HG03469 (cell line): ENCODE results near the gene BCHE.
"Not testable (repeated sequence)": the region's sequence is repeated elsewhere in the genome, so short reads cannot be mapped to it uniquely, and the experiment has no call there.

ENCODE experiments used
- ATAC-seq: cut with Tn5 transposase; IDR thresholded peaks from one replicate; pipeline ENCODE4 v1.9.1; 2021; ENCODE audit warnings: mild to moderate bottlenecking, moderate library complexity, moderate number of reproducible peaks; ENCODE audit not compliant: unreplicated experiment

Gene BCHE

DNA sequence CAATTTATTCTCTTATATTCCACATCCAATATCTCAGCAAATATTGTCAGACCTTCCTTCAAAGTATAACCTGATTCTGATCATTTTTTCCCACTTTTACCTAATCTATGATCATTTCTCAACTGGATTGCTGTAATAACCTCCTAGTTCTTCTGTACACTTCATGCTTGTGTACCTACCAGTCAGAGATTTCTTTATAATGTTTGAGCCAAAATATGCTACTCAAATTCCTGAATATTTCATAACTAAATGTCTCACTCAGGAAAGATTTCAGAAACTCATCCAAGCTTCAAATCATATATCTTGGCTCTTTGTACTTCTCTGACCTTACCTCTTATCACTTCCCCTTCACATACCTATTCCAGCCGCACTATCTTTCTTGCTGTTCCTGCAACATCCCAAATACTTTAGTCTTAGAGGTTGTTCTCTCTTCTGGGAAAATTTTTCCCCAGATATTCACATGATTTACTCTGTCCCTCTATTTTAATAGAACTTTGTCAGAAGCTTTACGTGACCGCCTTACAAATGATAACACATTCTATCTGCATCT lies 20.0 kb downstream of the BCHE start:
- no peak for ATAC-seq

DNA sequence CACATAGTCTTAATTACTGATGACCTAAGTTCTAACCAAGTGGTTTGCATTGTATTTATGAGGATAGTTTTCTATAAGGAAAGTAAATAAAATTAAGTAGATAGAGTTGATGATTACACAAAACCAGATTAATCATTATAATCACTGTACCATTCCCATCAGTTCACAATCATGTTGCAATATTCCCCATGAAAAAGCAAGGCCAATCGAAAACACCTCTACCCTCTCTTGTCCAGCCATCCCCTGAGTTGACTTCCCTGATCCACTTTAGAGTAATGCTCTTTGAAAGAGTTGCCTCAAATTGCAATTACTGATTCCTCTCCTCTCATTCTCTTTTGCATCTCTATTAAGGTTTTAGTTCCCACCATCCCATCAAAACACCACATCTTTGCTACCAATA lies 21.0 kb downstream of the BCHE start:
- ATAC-seq: no peak

DNA sequence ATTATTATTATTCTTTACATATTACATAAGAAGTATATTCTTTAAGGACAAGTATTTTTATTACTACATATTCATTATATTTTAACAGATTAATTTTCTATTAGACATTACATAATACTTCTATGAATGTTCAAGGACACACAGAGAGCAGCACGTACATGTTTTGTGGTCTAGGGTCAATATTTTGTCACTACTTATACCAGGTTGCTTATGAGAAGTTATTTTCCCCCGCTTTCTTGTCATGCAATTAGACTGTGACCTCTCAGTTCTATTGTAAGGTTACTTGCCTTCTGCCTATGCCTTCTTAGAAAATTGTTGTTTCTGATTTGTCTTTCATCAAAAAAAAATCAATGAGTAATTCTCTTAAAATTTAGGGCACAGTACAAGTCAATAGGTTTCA lies 21.5 kb downstream of the BCHE start:
- no peak for ATAC-seq

DNA sequence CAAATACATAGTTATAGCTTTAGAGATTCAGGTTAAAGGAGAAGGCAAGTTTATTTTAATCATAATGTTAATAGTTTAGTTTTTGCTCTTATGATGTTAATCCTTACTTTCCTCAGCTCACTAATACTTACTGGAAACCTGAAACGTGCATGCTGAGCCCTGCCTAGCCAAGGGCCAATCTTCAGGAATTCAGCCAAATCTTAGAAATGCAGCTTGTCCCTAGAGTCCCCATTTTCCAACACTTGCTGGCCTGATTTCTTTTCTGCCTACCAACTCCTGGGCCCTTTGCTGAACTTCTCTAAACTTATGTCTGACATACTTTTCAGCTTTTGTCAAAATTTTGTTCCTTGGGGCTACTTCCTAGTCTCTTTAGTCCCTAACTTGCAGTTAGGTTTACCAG lies 22.8 kb downstream of the BCHE start:
- no peak for ATAC-seq

DNA sequence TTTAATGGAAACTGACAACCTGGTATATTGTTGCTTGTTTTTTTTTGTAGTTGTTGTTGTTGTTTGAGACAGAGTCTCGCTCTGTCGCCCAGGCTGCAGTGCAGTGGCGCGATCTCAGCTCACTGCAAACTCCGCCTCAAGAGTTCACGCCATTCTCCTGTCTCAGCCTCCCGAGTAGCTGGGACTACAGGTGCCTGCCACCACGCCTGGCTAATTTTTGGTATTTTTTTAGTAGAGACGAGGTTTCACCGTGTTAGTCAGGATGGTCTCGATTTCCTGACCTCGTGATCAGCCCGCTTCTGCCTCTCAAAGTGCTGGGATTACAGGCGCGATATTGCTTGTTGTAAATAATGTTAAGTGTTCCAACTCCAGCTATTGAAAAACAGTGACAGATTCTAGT lies 29.3 kb downstream of the BCHE start:
- ATAC-seq: not testable (repeated sequence)

DNA sequence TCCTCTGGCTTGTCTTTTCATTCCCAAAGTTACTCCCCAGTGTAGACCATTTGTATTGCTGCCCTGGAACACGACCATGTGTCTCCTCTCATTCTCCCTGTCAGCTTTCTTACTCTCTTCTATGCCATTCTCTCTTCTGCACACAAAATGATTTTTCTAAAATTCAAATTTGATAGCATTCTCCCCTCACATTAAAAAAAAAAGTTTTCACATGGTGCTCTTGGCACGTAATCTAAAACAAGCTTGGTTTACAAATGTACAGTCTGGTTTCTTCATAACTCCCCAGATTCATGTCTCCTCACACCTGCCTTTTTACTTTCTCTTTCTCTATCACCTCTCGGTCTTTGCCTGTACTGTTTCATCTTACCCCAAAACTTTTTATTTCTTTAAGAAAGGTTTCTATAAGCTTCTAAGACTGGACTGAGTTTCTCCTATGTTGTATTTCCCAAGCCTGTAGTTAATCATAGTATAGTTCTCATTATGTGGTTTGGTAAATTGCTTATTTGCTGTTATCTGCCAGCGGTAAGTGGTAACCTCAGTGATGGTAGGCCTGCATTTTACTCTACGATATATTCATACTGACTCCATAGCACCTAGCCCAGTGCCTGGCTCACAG lies 31.2 kb downstream of the BCHE start:
- ATAC-seq: peak; percentile 74

DNA sequence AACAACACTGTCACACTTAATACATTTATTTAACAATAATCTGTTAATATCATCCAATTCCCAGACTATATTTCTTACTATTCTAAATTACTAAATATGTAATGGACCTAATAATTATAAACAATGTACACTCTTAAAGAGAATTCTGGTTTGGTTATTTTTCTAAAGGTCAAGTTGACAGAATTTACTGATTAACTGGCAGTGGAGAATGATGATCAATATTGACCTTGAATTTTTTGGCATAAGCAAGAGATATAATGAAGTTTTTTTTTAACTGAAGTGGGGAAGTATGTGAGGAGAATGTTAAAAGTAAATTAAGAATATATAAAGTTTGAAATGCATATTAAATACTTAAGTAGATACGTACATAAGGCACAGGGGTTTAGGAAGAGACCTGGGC lies 33.8 kb downstream of the BCHE start:
- ATAC-seq: no peak

DNA sequence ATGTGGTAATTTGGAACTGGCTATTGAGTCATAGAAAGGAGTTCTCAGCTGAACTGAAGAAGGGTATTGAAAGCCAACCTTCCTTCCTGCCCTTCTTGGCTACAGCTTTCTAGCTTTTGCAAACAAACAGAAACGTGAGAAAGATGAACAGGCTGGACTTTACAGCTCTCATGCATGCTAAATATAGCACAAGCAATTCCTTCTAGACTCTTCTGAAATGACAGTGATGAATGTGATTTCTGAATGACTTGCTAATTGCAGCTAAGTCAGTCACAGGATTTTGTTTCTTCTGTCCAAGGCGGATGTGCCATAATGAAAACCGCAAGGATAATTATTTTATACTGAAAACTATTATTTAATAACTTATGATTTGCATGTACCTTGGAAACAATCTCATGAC lies 36.3 kb downstream of the BCHE start:
- ATAC-seq: no peak

DNA sequence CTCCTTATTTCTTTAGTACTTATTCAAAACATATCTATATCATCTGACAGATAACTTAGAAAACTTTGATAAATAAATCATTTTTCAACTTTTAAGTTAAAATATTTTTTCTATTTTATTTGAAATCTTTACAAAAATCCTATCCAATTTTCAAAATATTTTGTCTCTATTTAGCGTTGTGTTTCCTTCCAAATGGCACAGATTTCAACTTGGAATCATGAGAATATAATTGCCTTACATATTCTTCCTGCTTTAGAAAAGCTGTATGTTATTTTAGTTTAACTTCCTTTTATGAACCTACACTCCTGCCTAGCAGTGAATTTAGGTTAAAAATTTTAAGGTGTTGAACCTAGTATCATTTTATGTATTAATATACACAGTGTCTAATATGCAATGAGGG lies 38.2 kb downstream of the BCHE start:
- no peak for ATAC-seq

DNA sequence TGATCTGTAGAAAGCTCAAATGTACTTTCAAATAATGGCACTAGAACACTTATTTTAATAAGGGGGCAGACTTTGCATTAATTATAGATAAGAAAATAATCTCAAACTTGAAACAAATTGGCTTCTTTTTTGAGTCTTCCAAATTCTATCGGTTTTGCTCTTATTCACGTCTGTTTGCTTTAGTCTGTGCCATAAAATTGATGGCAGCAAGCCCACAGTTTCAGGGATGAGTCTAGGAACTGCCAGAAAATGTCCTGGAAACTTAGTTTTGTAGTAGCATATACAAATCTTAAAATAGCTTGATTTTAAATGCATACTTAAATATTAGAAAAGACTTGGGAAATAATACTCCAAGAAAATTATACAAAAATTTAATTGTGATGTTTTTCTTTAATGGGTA lies 39.7 kb downstream of the BCHE start:
- ATAC-seq: no peak

DNA sequence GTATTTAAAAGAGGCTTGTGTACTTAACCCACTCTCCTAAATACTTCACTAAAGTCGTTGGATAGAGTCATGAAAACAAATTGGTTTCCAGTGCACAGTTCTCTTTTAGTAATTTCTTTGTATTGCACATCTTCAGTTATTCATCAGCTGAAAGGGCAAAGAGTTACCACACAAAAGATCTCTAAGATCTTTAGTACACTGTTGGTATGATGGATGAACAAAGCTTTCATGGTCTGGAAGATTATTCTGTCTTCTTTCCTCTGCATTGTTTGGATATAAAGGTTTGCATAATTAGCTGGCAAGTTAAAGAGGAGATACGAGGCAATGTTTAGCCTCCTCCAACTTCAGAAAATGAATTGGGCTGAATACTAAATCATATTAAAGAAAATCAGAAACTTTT lies 40.5 kb downstream of the BCHE start:
- no peak for ATAC-seq

DNA sequence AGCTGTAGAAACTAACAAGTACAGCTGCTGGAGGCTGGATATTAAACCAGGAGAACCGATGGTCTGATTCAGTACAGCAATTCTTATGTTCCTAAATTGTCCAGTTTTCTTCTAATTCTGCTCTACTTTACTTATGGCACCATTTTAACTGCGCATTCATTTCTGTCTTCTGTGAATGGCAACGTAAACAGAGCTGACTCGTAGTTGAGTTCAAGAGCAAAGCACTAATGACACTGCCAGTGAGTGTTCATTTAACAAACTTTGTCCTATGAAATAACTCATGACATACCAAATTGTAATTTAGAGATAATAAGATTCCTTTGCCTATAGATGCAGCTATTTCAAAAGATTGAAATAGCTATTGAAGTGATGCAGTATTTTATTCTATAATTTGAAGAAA lies 48.7 kb downstream of the BCHE start:
- ATAC-seq: no peak

DNA sequence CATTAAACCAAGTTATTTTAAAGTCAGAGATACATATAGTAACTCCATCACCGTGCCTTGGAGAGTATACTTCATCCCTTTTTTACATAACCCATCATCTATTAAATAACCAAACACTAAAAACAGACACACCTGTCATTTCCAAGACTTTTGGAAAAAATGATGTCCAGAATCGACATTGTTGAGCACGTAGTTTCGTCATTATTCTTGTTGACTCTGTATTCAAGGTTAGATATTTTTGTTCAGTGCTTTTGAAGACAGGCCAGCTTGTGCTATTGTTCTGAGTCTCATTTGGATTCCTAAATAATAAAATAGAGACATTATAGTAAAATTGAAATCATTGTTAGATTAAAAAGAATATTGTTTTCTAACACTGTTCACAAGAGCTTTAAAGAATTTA lies 51.2 kb downstream of the BCHE start:
- ATAC-seq: no peak

DNA sequence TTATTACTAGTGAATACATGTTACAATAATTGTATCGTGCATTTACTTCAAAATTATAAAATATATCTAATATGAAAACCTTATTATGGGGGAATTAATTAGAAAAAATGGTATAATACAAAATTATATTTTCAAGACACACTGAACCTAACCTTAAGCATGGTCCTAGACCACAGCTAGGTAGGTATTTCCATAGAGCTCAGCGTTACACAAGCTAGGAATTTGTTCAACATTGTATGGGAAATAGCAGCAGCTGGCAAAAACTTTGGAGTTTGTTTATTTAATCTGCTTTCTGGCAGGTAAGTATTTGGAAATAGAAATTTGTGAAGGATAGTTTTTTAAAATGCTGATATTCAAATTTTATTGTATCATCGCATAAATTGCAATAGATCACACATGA lies 52.9 kb downstream of the BCHE start:
- no peak for ATAC-seq

DNA sequence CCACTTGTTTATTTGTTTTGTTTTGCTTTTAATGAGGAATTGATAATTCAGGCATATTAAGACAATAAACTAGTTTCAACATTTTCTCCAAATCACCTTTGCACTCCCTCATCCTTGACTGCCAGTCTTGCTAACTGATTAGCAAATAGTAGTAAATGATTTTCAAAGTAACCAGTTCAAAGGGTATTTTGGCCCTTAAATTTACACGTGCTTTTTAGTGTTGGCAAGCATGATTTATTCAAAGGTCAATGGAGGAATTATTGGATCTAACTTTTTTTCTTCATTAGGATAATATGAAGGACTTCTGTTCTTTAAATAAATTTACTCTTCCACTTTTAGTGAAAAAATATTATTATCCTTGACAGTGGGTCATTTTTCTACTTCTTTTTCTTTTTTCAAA lies 53.8 kb downstream of the BCHE start:
- no peak for ATAC-seq

DNA sequence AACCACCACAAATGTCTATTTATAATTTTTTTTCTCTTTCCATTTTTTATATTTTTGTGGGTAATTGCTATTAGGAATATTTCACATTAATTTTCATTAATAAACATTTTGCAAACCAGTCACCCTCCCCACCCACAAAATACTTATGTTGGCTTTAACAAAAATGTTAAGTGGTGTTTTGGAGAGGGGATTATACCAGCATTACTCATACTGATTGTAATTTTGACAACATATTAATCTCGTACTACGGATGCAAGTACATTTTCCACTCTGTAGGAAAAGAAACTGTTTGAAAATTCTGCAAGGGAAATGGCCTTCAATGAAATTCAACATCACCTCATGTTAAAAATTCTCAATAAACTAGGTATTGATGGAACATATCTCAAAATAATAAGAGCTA lies 58.3 kb downstream of the BCHE start:
- no peak for ATAC-seq

DNA sequence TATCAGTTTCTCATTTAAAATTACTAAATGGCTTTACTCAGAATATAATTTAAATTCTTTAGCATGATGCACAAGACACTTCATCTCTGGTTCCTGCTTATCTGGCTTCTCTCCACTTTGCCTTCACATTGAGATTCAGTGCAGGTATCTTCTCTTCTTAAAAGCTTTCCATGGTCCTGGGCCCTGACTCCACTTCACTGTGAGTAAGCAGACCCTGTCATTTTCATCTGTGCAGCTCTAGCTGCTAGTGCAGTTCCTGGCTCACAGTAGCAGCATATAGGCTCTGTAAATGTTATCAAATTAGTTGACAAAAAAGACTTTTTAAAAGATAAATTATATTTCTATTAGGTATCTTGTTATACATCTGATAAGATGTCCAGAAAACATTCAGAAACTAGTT lies 58.8 kb downstream of the BCHE start:
- ATAC-seq: no peak

DNA sequence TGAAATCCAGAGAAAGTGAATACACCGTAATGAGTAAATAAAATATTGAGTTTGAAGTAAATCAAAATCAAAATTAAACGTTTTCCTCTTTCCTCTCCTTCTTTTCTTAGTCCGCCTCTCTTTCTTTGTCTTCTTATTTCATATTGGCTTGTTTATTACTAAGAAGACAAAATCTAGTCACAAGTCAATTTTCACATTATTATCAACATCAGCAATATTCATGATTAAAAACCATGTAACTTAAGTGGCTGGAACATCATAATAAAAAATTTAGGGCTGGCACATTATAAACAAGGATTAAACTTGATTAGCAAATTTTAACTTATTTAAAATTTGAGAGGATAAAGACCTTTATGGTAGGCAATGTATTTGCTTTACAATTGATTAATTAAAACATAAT lies 61.4 kb downstream of the BCHE start:
- no peak for ATAC-seq

DNA sequence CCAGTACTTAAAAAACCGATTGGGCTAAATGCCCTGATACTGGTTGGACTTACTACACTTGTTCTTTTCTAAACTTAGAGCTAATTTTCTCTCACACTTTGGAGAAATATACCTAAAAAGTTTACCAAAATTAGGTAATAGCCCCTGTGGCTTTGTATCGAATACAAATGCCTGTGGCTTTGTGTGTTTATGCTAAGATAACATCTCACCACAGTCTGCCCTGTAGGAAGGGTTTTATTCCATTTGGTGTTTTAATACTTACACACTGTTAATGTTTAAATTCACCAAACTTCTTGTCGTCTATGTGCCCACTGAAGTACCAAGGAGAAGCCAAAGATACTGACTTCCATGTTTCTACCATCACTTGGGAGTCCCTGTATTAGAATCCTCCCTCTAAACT lies 66.4 kb downstream of the BCHE start:
- ATAC-seq: no peak

DNA sequence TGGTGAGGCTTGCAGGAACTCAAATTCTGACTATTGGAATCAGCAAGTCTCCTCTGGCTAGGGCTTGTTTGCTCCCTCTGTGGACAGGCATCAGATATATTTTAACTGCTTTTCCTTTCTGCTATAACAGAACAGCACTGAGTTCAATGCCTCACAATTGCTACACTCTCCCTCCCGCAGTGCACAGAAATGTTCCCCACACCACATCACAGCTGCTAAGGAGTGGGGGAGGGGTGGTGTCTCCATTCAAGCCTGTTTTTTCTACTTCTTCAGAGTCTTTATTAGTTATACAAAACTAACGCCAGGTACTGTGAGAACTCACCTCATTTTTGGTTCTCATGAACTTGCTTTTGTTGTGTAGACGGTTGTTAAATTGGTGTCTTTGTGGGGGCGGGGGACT lies 68.5 kb downstream of the BCHE start:
- ATAC-seq: no peak

DNA sequence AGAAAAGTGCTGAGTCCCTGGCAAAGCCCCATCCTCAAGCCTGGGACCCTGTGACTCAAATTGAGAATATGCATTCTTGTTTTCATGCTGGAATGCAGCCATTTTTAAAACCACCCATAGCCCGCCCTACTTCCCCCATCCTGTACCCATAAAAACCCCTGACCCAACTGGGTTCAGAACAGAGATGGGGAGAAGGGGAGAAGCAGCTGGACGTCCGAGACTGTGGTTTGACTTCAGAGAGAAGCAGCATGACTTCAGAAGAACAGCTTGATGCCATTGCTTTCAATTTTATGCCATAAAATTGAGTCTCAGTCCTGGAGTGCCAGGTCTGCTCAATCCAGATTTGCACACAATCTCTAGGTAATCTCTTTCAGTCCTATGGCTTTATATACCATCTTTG lies 78.2 kb downstream of the BCHE start:
- ATAC-seq: no peak

DNA sequence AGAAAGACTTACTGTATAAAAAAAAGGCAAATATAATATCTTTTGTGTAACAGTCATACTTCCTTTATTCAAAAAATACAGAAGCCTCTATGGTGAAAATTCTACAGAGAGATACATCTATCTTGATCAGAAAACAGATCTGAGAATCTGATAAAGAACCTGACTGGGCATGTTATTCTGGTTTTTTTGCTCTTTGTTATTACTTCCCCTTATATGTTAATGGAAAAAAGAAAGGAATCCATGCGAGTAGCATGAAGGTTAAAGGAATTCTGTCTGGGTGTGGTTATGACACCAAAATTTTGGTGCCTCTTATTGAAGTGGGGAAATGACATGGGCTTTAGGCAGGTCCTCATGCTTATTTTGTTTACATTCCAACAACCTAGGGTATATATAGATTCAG lies 81.7 kb downstream of the BCHE start:
- no peak for ATAC-seq

DNA sequence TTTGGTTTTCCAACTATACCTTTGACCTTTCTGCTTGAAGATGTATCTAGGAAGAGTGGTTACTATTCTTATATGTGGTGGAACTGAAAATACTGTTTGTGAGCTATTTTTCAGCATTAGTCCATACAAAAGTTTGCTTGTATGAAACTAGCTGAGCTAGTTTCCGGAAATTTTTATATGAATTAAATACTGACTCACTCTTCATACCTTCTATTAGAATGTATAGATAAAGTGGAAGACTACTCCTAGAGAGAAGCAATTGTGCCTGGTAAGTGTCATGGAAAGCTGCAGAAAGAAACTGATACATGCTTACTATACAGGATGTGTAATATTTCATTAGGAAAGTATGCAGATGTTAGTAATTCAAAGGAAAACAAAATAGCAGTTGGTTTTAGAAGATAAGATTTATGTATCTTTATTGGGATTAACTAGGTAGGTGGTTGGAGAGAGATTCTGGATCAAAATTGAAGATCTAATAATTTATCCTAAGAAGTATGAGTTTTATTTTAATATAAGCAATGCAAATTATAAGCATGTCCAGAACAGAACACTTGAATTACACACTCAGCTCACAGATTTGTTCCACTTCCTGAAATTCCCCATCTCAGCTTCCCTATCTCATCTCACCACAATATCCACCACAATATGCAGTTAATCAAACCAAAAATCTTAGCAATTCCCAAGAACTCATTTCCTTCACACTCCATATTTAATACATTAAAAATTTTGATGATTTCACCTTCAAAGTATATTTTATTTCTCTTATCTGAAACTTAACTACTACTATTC lies 82.8 kb downstream of the BCHE start:
- ATAC-seq: no peak
